GM12878 (cell line): ENCODE data around the gene CLEC4G. TPM values are rescaled to one million over a fixed set of nuclear protein-coding genes. Genes with fewer than 3 reads are reported as not detected.

ENCODE experiments used
- GABPA ChIP-seq: IDR thresholded peaks from 2 replicates; pipeline ENCODE4 v1.6.1; 2014; ENCODE audit warnings: antibody characterized with exemption, low read depth, mild to moderate bottlenecking, inconsistent platforms
- MAX ChIP-seq: IDR thresholded peaks from 2 replicates; pipeline ENCODE4 v1.6.1; 2012; ENCODE audit warnings: low read depth, low read length, improper control_type of control experiment
- MLLT1 ChIP-seq: fragments of 450-650 bp; IDR thresholded peaks from 2 replicates; pipeline ENCODE4 v1.6.1; 2016; ENCODE audit warnings: mild to moderate bottlenecking
- RELA ChIP-seq: fragments of 450-650 bp; IDR thresholded peaks from 2 replicates; pipeline ENCODE4 v1.8.0; 2014; ENCODE audit warnings: borderline replicate concordance; ENCODE audit not compliant: partially characterized antibody
- ZBTB11 ChIP-seq: fragments of 450-650 bp; formaldehyde crosslinking; IDR thresholded peaks from 2 replicates; pipeline ENCODE4 v1.5.0; 2022; ENCODE audit warnings: mild to moderate bottlenecking, missing genetic modification characterization
- ZBTB33 ChIP-seq: fragments of 450-650 bp; IDR thresholded peaks from 2 replicates; pipeline ENCODE4 v1.6.1; 2017; ENCODE audit warnings: mild to moderate bottlenecking
- ZBTB4 ChIP-seq: fragments of 450-650 bp; formaldehyde crosslinking; IDR thresholded peaks from 2 replicates; pipeline ENCODE4 v1.4.0; 2022; ENCODE audit warnings: mild to moderate bottlenecking, moderate library complexity
- polyA plus RNA-seq, 11 experiments: library from polyadenylated mRNA; depleted of rRNA in 4 of 11; unstranded in 6 of 11; stranded (reverse) in 5 of 11; fragments of >200 nt; fragmentation: Nextera tagmentation in 4 of 11; fragmentation: Illumina TruSeq in 1 of 11; extraction: Ambion mirVana in 4 of 11; extraction: Trizol in 1 of 11; gene quantifications; 1 replicate in 1 of 11; 2 replicates in 10 of 11; pipeline versions ENCODE4 v1.2.1 to v1.2.3, GENCODE V29; 2011 to 2016; ENCODE audit warnings: inconsistent platforms in 2 of 11, missing spikeins in 2 of 11, low read depth in 1 of 11
- total RNA-seq, 4 experiments: library from RNA; depleted of rRNA in 3 of 4; stranded (reverse); fragments of >200 nt in 3 of 4; fragmentation: Illumina TruSeq in 1 of 4; extraction: Trizol in 1 of 4; gene quantifications; 2 replicates each; pipeline versions ENCODE4 v1.2.1 to v1.2.3, GENCODE V29; 2013 to 2021

CLEC4G gene
- total and polyA plus RNA-seq, 10 of the 15 experiments (the other 5 are each of a cell fraction or from before 2014, with no cell fraction given), result 0.04 TPM; not detected in 9

- TF ChIP-seq ZBTB11 (CRISPR knock-in tag), result no peak
- TF ChIP-seq ZBTB4 (CRISPR knock-in tag), result no peak
- TF ChIP-seq GABPA, result no peak
- no peak for TF ChIP-seq ZBTB33
- no peak for TF ChIP-seq MLLT1
- no peak for TF ChIP-seq RELA
- no peak for TF ChIP-seq MAX
- TF ChIP-seq, all 136 proteins: peak for 0
Measured at GRCh38 chr19:7744871-7745650, 13.2 kb upstream of the CLEC4G start (continued).
